Rectal smooth muscle tissue (tissue), 1 donor: ENCODE data around the gene MEGF6.

Source experiments
- H3K27ac ChIP-seq: one replicate; pipeline ENCODE4 v1.7.0; 2013; ENCODE audit warnings: low read depth, low read length, inconsistent platforms
- H3K27me3 ChIP-seq: one replicate; pipeline ENCODE4 v1.7.0; 2013; ENCODE audit warnings: low read length; ENCODE audit not compliant: control insufficient read depth, insufficient read depth
- H3K36me3 ChIP-seq: one replicate; pipeline ENCODE4 v1.7.0; 2013; ENCODE audit warnings: low read length; ENCODE audit not compliant: control insufficient read depth, insufficient read depth
- H3K4me1 ChIP-seq: one replicate; pipeline ENCODE4 v1.7.0; 2013; ENCODE audit warnings: low read length; ENCODE audit not compliant: control insufficient read depth, insufficient read depth
- H3K4me3 ChIP-seq: one replicate; pipeline ENCODE4 v1.7.0; 2013; ENCODE audit warnings: low read length
- H3K9ac ChIP-seq: one replicate; pipeline ENCODE4 v1.7.0; 2013; ENCODE audit warnings: low read length

MEGF6 gene

GRCh38 chr1:3442901-3443300 lies 168.4 kb downstream of the MEGF6 start:
- no peak overlapping the region for H3K9ac ChIP-seq
- H3K27me3 ChIP-seq, result no peaks in the 10 kb centered on the region
- H3K4me3 ChIP-seq, result no peak overlapping the region
- no peaks in the 10 kb centered on the region for H3K36me3 ChIP-seq
- no peaks in the 10 kb centered on the region for H3K4me1 ChIP-seq
- H3K27ac ChIP-seq, result no peak overlapping the region

- Histone ChIP-seq H3K4me1 (no peaks in the 10 kb centered on the region), H3K9ac (no peak overlapping the region), H3K27me3 (peaks cover under 1% of the 10 kb centered on the region), H3K27ac (no peak overlapping the region), H3K36me3 (no peaks in the 10 kb centered on the region), H3K4me3 (no peak overlapping the region)
Observed at GRCh38 chr1:3442331-3442730, 169.0 kb downstream of the MEGF6 start.

GRCh38 chr1:3441880-3442279 lies 169.4 kb downstream of the MEGF6 start:
- no peaks in the 10 kb centered on the region for H3K4me1 ChIP-seq
- peaks cover 4% of the 10 kb centered on the region for H3K27me3 ChIP-seq

GRCh38 chr1:3441410-3441847 lies 169.9 kb downstream of the MEGF6 start:
- peaks cover 4% of the 10 kb centered on the region for H3K27me3 ChIP-seq
- H3K4me1 ChIP-seq, result no peaks in the 10 kb centered on the region
- H3K27ac ChIP-seq, result no peak overlapping the region
- H3K4me3 ChIP-seq, result no peak overlapping the region
- H3K9ac ChIP-seq, result no peak overlapping the region
- H3K36me3 ChIP-seq, result no peaks in the 10 kb centered on the region

More at GRCh38 chr1:3441880-3442279, 169.4 kb downstream of the MEGF6 start:
- Histone ChIP-seq H3K27ac (no peak overlapping the region), H3K9ac (no peak overlapping the region), H3K36me3 (no peaks in the 10 kb centered on the region), H3K4me3 (no peak overlapping the region)

- peaks cover 4% of the 10 kb centered on the region for H3K27me3 ChIP-seq
- H3K27ac ChIP-seq, result peak overlapping the region; percentile 8
- no peaks in the 10 kb centered on the region for H3K4me1 ChIP-seq
- no peaks in the 10 kb centered on the region for H3K36me3 ChIP-seq
- no peak overlapping the region for H3K9ac ChIP-seq
- no peak overlapping the region for H3K4me3 ChIP-seq
Observed at GRCh38 chr1:3440711-3441409, 170.4 kb downstream of the MEGF6 start.

- Histone ChIP-seq H3K27me3 (peaks cover 4% of the 10 kb centered on the region), H3K4me1 (no peaks in the 10 kb centered on the region), H3K4me3 (no peak overlapping the region), H3K27ac (no peak overlapping the region), H3K36me3 (no peaks in the 10 kb centered on the region), H3K9ac (no peak overlapping the region)
Observed at GRCh38 chr1:3440300-3440681, 171.0 kb downstream of the MEGF6 start.
